Caco-2 (cell line): Measurements from ENCODE around the gene APP. TPM values are rescaled to one million over a fixed set of nuclear protein-coding genes. Genes with fewer than 3 reads are reported as not detected.

Experiments used
- BruUV-seq: library from RNA; stranded (reverse); fragments of 400-500 nt; replicated peaks from 2 replicates; lab custom pipeline; 2021; lab: Mats Ljungman, UMichigan
- CTCF ChIA-PET: fragments of 300-600 bp; sonication (Branson Sonifier 250); formaldehyde crosslinking; loops from one replicate; lab custom pipeline; 2022; ENCODE audit warnings: antibody characterized with exemption; lab: Charles Lee
- POLR2A ChIA-PET: fragments of 300-600 bp; sonication (Branson Sonifier 250); formaldehyde crosslinking; loops from one replicate; lab custom pipeline; 2022; ENCODE audit warnings: antibody characterized with exemption; lab: Charles Lee
- DNase-seq, 2 experiments: peaks; one replicate each; pipeline versions ENCODE4 v3.0.0 to v3.0.0-alpha.2; 2020 to 2022
- H3K27me3 ChIP-seq: replicated peaks from 2 replicates; pipeline ENCODE4 v1.6.0; 2011; ENCODE audit warnings: low read length; ENCODE audit not compliant: control insufficient read depth, insufficient read depth
- H3K36me3 ChIP-seq: 2 replicates; pipeline ENCODE4 v1.5.1; 2011; ENCODE audit warnings: low read length; ENCODE audit not compliant: control insufficient read depth, insufficient read depth
- H3K4me1 ChIP-seq: fragments of 250-450 bp; sonication (Bioruptor Pico); 2 replicates; pipeline ENCODE4 v1.5.1; 2020; ENCODE audit warnings: mild to moderate bottlenecking
- H3K4me3 ChIP-seq: 2 replicates; pipeline ENCODE4 v1.5.1; 2011; ENCODE audit warnings: low read depth, mild to moderate bottlenecking, control low read depth, low read length
- H3K9me3 ChIP-seq: fragments of 250-450 bp; sonication (Bioruptor Pico); 2 replicates; pipeline ENCODE4 v1.5.1; 2020; ENCODE audit warnings: mild to moderate bottlenecking, moderate library complexity
- H3K27ac Mint-ChIP-seq: one replicate; pipeline ENCODE4 v1.8.0; 2022; ENCODE audit warnings: mixed read lengths; ENCODE audit not compliant: unreplicated experiment
- H3K27me3 Mint-ChIP-seq: one replicate; pipeline ENCODE4 v1.8.0; 2022; ENCODE audit warnings: mixed read lengths; ENCODE audit not compliant: insufficient read depth, unreplicated experiment
- H3K36me3 Mint-ChIP-seq: one replicate; pipeline ENCODE4 v1.8.0; 2022; ENCODE audit warnings: mild to moderate bottlenecking, mixed read lengths; ENCODE audit not compliant: insufficient read depth, unreplicated experiment
- H3K4me1 Mint-ChIP-seq: one replicate; pipeline ENCODE4 v1.8.0; 2022; ENCODE audit warnings: low read depth, mixed read lengths; ENCODE audit not compliant: unreplicated experiment
- H3K4me3 Mint-ChIP-seq: one replicate; pipeline ENCODE4 v1.8.0; 2022; ENCODE audit warnings: mild to moderate bottlenecking, moderate library complexity, mixed read lengths; ENCODE audit not compliant: unreplicated experiment
- H3K9me3 Mint-ChIP-seq: one replicate; pipeline ENCODE4 v1.8.0; 2022; ENCODE audit warnings: mixed read lengths; ENCODE audit not compliant: unreplicated experiment
- CTCF ChIP-seq, 2 experiments: fragments of 200-600 bp in 1 of 2; IDR thresholded peaks; 1 replicate in 1 of 2; 2 replicates in 1 of 2; pipeline versions ENCODE4 v1.5.1 to v1.8.0; 2011 to 2022; ENCODE audit warnings: antibody characterized with exemption in 1 of 2, control low read depth in 1 of 2, inconsistent platforms in 1 of 2, low read depth in 1 of 2, low read length in 1 of 2, mild to moderate bottlenecking in 1 of 2, moderate library complexity in 1 of 2; ENCODE audit not compliant: insufficient read depth in 1 of 2, severe bottlenecking in 1 of 2, unreplicated experiment in 1 of 2
- intact Hi-C: fragments of 100-400 bp; cut with micrococcal nuclease; formaldehyde crosslinking; loops from one replicate; pipeline ENCODE4 v1.10.0; 2022; ENCODE audit not compliant: unreplicated experiment
- total RNA-seq: library from RNA; stranded (reverse); gene quantifications from 2 replicates; pipeline ENCODE4 v1.2.3, GENCODE V29; 2022

Gene APP
- total RNA-seq, 1 experiment from 2014 or later: 331 TPM

DNA sequence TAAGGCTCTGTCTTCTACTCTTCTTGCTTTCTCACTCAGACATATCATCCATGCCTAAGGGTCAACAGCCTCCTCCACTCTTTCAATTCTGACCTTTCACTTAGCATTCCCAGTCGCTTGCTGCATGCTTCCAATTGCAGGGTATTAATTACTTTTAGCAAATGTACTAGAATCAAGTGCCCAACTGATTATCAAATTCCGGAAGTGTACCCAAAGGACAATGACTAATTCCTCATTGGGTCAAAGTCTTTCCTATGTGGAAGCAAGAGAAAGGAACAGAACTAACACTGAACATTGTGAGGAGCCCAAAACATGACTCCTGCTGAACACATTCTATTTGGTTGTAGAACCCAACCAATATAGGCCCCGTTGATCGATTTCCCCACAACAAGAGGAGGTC is 101.8 kb downstream of the APP start:
- H3K4me1 Mint-ChIP-seq: peaks cover 39% of the 10 kb centered on the region
- H3K4me1 ChIP-seq: peaks cover 11% of the 10 kb centered on the region
- DNase-seq: no peak
- intact Hi-C loops: no loop called here
- BruUV-seq: no TSS peak
- no peaks in the 10 kb centered on the region for H3K36me3 ChIP-seq
- H3K27ac Mint-ChIP-seq: peak overlapping the region; percentile 14
- H3K9me3 Mint-ChIP-seq: no peaks in the 10 kb centered on the region
- no peaks in the 10 kb centered on the region for H3K9me3 ChIP-seq
- H3K4me3 Mint-ChIP-seq: no peak overlapping the region
- no peaks in the 10 kb centered on the region for H3K27me3 Mint-ChIP-seq
- POLR2A ChIA-PET: no interaction called here
- H3K4me3 ChIP-seq: no peak overlapping the region
- CTCF ChIA-PET: no interaction called here
- H3K36me3 Mint-ChIP-seq: peaks cover 13% of the 10 kb centered on the region
- TF ChIP-seq CTCF (IDR thresholded peaks at IDR 0.05; ENCODE audit: insufficient read depth in 1 of 2, low read depth in 1 of 2, low read length in 1 of 2, severe bottlenecking in 1 of 2, unreplicated experiment in 1 of 2): no peak
- H3K27me3 ChIP-seq: no peaks in the 10 kb centered on the region

- no peaks in the 10 kb centered on the region for H3K9me3 Mint-ChIP-seq
- POLR2A ChIA-PET: no interaction called here
- no TSS peak for BruUV-seq
Measured at GRCh38 chr21:26067836-26068594, 102.6 kb downstream of the APP start.

GRCh38 chr21:26064506-26064905 is 106.1 kb downstream of the APP start:
- intact Hi-C loops: no loop called here
- ChIA-PET POLR2A (interaction anchor here (0.6 kb wide), 1 partner anchor 117 kb away, joined by 6 read pairs; no protein-coding TSS in a partner anchor), CTCF (no interaction called here)
- no peaks in the 10 kb centered on the region for H3K9me3 Mint-ChIP-seq
- H3K9me3 ChIP-seq: no peaks in the 10 kb centered on the region
- H3K27me3 Mint-ChIP-seq: no peaks in the 10 kb centered on the region
- no peak for TF ChIP-seq CTCF (IDR thresholded peaks at IDR 0.05; ENCODE audit: insufficient read depth in 1 of 2, low read depth in 1 of 2, low read length in 1 of 2, severe bottlenecking in 1 of 2, unreplicated experiment in 1 of 2)
- no peak overlapping the region for H3K4me3 Mint-ChIP-seq
- H3K4me1 Mint-ChIP-seq: peaks cover 17% of the 10 kb centered on the region
- no peak overlapping the region for H3K4me3 ChIP-seq
- no peaks in the 10 kb centered on the region for H3K27me3 ChIP-seq
- BruUV-seq: no TSS peak
- no peaks in the 10 kb centered on the region for H3K4me1 ChIP-seq
- DNase-seq: no peak
- H3K36me3 ChIP-seq: no peaks in the 10 kb centered on the region
- H3K36me3 Mint-ChIP-seq: peaks cover 3% of the 10 kb centered on the region
- no peak overlapping the region for H3K27ac Mint-ChIP-seq

More at GRCh38 chr21:26067836-26068594, 102.6 kb downstream of the APP start:
- Histone ChIP-seq H3K4me1 (peaks cover 11% of the 10 kb centered on the region), H3K36me3 (no peaks in the 10 kb centered on the region), H3K4me3 (no peak overlapping the region), H3K27me3 (no peaks in the 10 kb centered on the region), H3K9me3 (no peaks in the 10 kb centered on the region)
- Mint-ChIP-seq H3K4me3 (no peak overlapping the region), H3K4me1 (peaks cover 32% of the 10 kb centered on the region), H3K27ac (peak overlapping the region; percentile 14), H3K36me3 (peaks cover 13% of the 10 kb centered on the region), H3K27me3 (no peaks in the 10 kb centered on the region)
- intact Hi-C loops: no loop called here
- no peak for DNase-seq
- CTCF ChIA-PET: no interaction called here
- TF ChIP-seq CTCF (IDR thresholded peaks at IDR 0.05; ENCODE audit: insufficient read depth in 1 of 2, low read depth in 1 of 2, low read length in 1 of 2, severe bottlenecking in 1 of 2, unreplicated experiment in 1 of 2): no peak
